Kidney tubule cell (primary cell): ENCODE measurements around the gene HMGB2.
A peak's percentile ranks its signal among the peaks of the same experiment; 100 is the strongest.

Experiments
- DNase-seq: peaks from one replicate; pipeline ENCODE4 v3.0.0-alpha.2; 2018; ENCODE audit warnings: low spot score

Gene HMGB2

GRCh38 chr4:173334085-173334890 is at the start of gene HMGB2:
HMGB2 (minus strand) TSS chr4:173334358; CDS start chr4:173333649, 709 bp downstream.
- peak; percentile 100 for DNase-seq

GRCh38 chr4:173382349-173382748 is 48.2 kb upstream of the HMGB2 start:
- no peak for DNase-seq

- DNase-seq = no peak
These were observed 47.5 kb upstream of the HMGB2 start for GRCh38 chr4:173381610-173382009.

- DNase-seq = no peak
These were observed 46.8 kb upstream of the HMGB2 start for GRCh38 chr4:173380987-173381386.

- no peak for DNase-seq
These were observed 45.8 kb upstream of the HMGB2 start for GRCh38 chr4:173379929-173380328.

- no peak for DNase-seq
These were observed 40.4 kb upstream of the HMGB2 start for GRCh38 chr4:173374588-173374987.

GRCh38 chr4:173371292-173372192 is 37.4 kb upstream of the HMGB2 start:
- peak; percentile 79 for DNase-seq

- DNase-seq = peak; percentile 98
These were observed 36.5 kb upstream of the HMGB2 start, which contains the start of gene SAP30 for GRCh38 chr4:173370477-173371291. SAP30 (plus strand) TSS chr4:173370954; CDS start chr4:173371183, 229 bp downstream.

GRCh38 chr4:173370130-173370476 is 35.9 kb upstream of the HMGB2 start:
- no peak for DNase-seq

GRCh38 chr4:173367946-173368345 is 33.8 kb upstream of the HMGB2 start:
- no peak for DNase-seq

GRCh38 chr4:173367285-173367684 is 33.1 kb upstream of the HMGB2 start:
- peak; percentile 37 for DNase-seq

GRCh38 chr4:173365359-173365996 is 31.3 kb upstream of the HMGB2 start:
- no peak for DNase-seq

- DNase-seq = no peak
These were observed 28.5 kb upstream of the HMGB2 start for GRCh38 chr4:173362666-173363065.

GRCh38 chr4:173360587-173361221 is 26.5 kb upstream of the HMGB2 start:
- DNase-seq = no peak

GRCh38 chr4:173357939-173358338 is 23.8 kb upstream of the HMGB2 start:
- DNase-seq = no peak

- DNase-seq = no peak
These were observed 13.3 kb upstream of the HMGB2 start for GRCh38 chr4:173347467-173347866.

- DNase-seq = peak; percentile 51
These were observed 11.9 kb upstream of the HMGB2 start for GRCh38 chr4:173346074-173346473.

GRCh38 chr4:173345648-173346047 is 11.5 kb upstream of the HMGB2 start:
- no peak for DNase-seq

GRCh38 chr4:173343832-173344397 is 9.8 kb upstream of the HMGB2 start:
- DNase-seq = no peak

GRCh38 chr4:173337463-173337862 is 3.3 kb upstream of the HMGB2 start:
- no peak for DNase-seq
